ENCODE results near the gene WNT2B. TPM values are rescaled to one million over a fixed set of nuclear protein-coding genes. Genes with fewer than 3 reads are reported as not detected.
A peak's percentile ranks its signal among the peaks of the same experiment; 100 is the strongest.

Gene WNT2B
- total RNA-seq, 1 experiment from 2014 or later = 14.7 TPM

GRCh38 chr1:112488141-112488540, 20.6 kb upstream of the WNT2B start:
- no peak overlapping the region for H3K27ac ChIP-seq
- no peaks in the 10 kb centered on the region for H3K27me3 ChIP-seq (replicated peaks)
- H3K9me3 ChIP-seq (replicated peaks) = no peaks in the 10 kb centered on the region

DNA sequence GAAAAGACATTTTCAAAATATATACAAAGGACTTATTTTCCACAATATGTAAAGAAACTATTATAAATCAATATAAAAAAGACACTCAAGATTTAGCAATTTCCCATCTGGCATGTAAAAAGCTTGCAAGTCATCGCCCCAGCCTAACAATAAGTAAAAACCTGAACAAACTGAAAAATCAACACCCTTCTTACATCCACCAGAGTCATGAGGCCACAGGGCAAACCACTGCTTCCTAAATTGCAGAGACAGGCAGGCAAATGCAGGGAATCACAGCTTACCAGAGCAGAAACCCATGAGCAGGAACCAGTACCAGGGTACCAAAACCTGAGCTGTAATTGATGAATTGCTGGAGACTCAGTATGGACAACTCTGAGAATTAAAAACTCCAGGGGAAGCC, 16.7 kb upstream of the WNT2B start:
- Histone ChIP-seq H3K9me3 (replicated peaks) (no peaks in the 10 kb centered on the region), H3K4me1 (replicated peaks) (no peaks in the 10 kb centered on the region), H3K4me3 (no peak overlapping the region), H3K36me3 (no peaks in the 10 kb centered on the region), H3K27me3 (replicated peaks) (no peaks in the 10 kb centered on the region), H3K27ac (no peak overlapping the region)
- no peak for DNase-seq (ENCODE audit: low read depth in 1 of 2, low spot score in 2 of 2)

More at GRCh38 chr1:112488141-112488540, 20.6 kb upstream of the WNT2B start:
- no peaks in the 10 kb centered on the region for H3K36me3 ChIP-seq
- no peak for DNase-seq (ENCODE audit: low read depth in 1 of 2, low spot score in 2 of 2)
- no peak overlapping the region for H3K4me3 ChIP-seq
- no peaks in the 10 kb centered on the region for H3K4me1 ChIP-seq (replicated peaks)

- Histone ChIP-seq H3K27ac (no peak overlapping the region), H3K27me3 (replicated peaks) (no peaks in the 10 kb centered on the region), H3K4me3 (no peak overlapping the region), H3K4me1 (replicated peaks) (no peaks in the 10 kb centered on the region), H3K9me3 (replicated peaks) (no peaks in the 10 kb centered on the region), H3K36me3 (no peaks in the 10 kb centered on the region)
- no peak for DNase-seq (ENCODE audit: low read depth in 1 of 2, low spot score in 2 of 2)
Observed at GRCh38 chr1:112493351-112493750, 15.4 kb upstream of the WNT2B start.

DNA sequence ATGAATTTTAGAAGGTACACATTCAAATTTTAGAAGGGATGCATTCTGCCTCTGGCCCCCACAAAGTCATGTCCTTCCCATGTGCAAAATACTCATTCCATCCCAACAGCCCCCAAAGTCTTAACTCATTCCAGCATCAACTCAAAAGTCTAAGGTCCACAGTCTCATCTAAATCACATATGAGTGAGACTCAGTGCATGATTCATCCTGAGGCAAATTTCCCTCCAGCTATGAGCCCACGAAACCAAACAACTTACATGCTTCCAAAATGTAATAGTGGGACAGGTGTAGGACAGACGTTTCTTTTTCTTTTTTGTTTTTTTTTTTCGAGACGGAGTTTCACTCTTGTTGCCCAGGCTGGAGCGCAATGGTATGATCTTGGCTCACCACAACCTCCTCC, 12.5 kb upstream of the WNT2B start:
- no peak for DNase-seq (ENCODE audit: low read depth in 1 of 2, low spot score in 2 of 2)
- H3K27ac ChIP-seq = no peak overlapping the region
- H3K27me3 ChIP-seq (replicated peaks) = no peaks in the 10 kb centered on the region
- no peak overlapping the region for H3K4me3 ChIP-seq
- H3K9me3 ChIP-seq (replicated peaks) = no peaks in the 10 kb centered on the region
- peaks cover 2% of the 10 kb centered on the region for H3K4me1 ChIP-seq (replicated peaks)
- no peaks in the 10 kb centered on the region for H3K36me3 ChIP-seq

- Histone ChIP-seq H3K36me3 (no peaks in the 10 kb centered on the region), H3K27ac (peak overlapping the region; percentile 62), H3K4me3 (peak overlapping the region; percentile 39), H3K9me3 (replicated peaks) (no peaks in the 10 kb centered on the region), H3K27me3 (replicated peaks) (no peaks in the 10 kb centered on the region), H3K4me1 (replicated peaks) (peaks cover 57% of the 10 kb centered on the region)
- peak; percentile 83 for DNase-seq (ENCODE audit: low read depth in 1 of 2, low spot score in 2 of 2)
Observed at GRCh38 chr1:112501810-112502641, 6.7 kb upstream of the WNT2B start.

GRCh38 chr1:112502826-112503225, 5.9 kb upstream of the WNT2B start:
- Histone ChIP-seq H3K27me3 (replicated peaks) (no peaks in the 10 kb centered on the region), H3K9me3 (replicated peaks) (no peaks in the 10 kb centered on the region), H3K4me1 (replicated peaks) (peaks cover 60% of the 10 kb centered on the region), H3K4me3 (no peak overlapping the region), H3K36me3 (no peaks in the 10 kb centered on the region), H3K27ac (peak overlapping the region; percentile 62)
- DNase-seq (ENCODE audit: low read depth in 1 of 2, low spot score in 2 of 2) = peak; percentile 83 to 84

DNA sequence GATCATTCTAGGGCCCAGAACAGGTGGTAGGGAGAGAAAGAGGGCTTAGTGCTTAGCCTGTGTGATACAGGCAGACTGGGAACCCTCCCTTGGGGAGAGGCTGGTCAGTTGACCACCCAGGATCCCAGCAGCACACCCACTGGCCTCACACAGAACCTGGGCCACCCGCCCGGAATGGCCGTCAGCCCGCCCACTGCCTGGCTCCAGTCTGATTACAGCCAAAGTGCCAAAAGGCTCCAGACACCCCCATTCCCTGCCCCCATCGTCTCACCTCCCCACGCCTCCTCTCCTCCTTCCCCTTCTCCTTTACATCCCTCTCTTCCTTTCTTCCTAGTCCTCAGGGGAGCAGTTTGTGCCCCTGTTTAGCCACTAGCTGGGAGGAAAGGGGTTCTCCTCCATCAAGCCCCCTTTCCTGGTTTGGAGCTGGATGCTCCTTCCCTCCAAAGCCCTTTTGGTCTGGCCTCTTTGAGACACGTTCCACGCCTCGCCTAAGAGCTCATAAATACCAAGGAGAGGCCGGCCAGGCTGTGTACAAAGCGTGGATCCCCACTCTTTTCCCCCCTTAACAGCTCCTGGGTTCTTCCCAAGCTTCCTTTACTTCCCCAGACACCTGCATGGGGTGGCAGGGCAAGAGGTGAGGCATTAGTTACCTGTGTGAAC, 4.6 kb upstream of the WNT2B start:
- peak overlapping the region; percentile 65 for H3K27ac ChIP-seq
- no peaks in the 10 kb centered on the region for H3K27me3 ChIP-seq (replicated peaks)
- peak; percentile 82 to 92 for DNase-seq (ENCODE audit: low read depth in 1 of 2, low spot score in 2 of 2)
- no peak overlapping the region for H3K4me3 ChIP-seq
- 0 out of 2 replicates have a peak, but pooled peaks cover 3% of the 10 kb centered on the region for H3K36me3 ChIP-seq
- H3K4me1 ChIP-seq (replicated peaks) = peaks cover 73% of the 10 kb centered on the region
- H3K9me3 ChIP-seq (replicated peaks) = peaks cover 6% of the 10 kb centered on the region; the same call in 1 of the 2 replicates

GRCh38 chr1:112504661-112505399, 3.9 kb upstream of the WNT2B start:
- Histone ChIP-seq H3K27ac (peak overlapping the region; percentile 65), H3K36me3 (0 out of 2 replicates have a peak, but pooled peaks cover 3% of the 10 kb centered on the region), H3K4me1 (replicated peaks) (peaks cover 80% of the 10 kb centered on the region), H3K9me3 (replicated peaks) (peaks cover 6% of the 10 kb centered on the region; the same call in 1 of the 2 replicates), H3K27me3 (replicated peaks) (no peaks in the 10 kb centered on the region), H3K4me3 (no peak overlapping the region)
- peak in 1 of 2 experiments; percentile 60 for DNase-seq (ENCODE audit: low read depth in 1 of 2, low spot score in 2 of 2)

DNA sequence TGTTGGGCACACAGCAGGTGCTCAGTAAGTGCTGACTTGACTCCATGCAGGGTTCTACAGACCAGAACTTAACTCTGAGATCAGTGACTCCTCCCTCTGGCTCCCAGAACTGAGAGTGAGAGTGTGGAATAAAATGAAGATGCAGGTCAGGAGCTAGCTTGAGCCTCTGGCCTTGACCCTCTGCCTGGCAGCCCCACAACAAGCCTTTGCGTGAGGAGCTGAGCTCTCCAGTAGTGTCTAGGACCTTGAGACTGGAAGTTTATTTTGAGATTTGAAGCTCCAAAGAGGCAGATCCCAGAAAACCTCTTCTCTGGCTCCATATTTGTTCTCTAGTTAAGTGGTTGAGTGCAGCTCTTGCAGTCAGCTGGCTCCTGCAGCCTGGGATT, 3.4 kb upstream of the WNT2B start:
- peaks cover 6% of the 10 kb centered on the region; the same call in 1 of the 2 replicates for H3K9me3 ChIP-seq (replicated peaks)
- H3K27ac ChIP-seq = no peak overlapping the region
- H3K4me3 ChIP-seq = no peak overlapping the region
- DNase-seq (ENCODE audit: low read depth in 1 of 2, low spot score in 2 of 2) = no peak
- peaks cover 86% of the 10 kb centered on the region for H3K4me1 ChIP-seq (replicated peaks)
- no peaks in the 10 kb centered on the region for H3K27me3 ChIP-seq (replicated peaks)
- H3K36me3 ChIP-seq = 0 out of 2 replicates have a peak, but pooled peaks cover 3% of the 10 kb centered on the region

- Histone ChIP-seq H3K27me3 (replicated peaks) (no peaks in the 10 kb centered on the region), H3K9me3 (replicated peaks) (peaks cover 6% of the 10 kb centered on the region; the same call in 1 of the 2 replicates), H3K4me1 (replicated peaks) (peaks cover 86% of the 10 kb centered on the region), H3K4me3 (no peak overlapping the region), H3K36me3 (0 out of 2 replicates have a peak, but pooled peaks cover 3% of the 10 kb centered on the region), H3K27ac (no peak overlapping the region)
- no peak for DNase-seq (ENCODE audit: low read depth in 1 of 2, low spot score in 2 of 2)
Observed at GRCh38 chr1:112505878-112506277, 2.9 kb upstream of the WNT2B start.

GRCh38 chr1:112506306-112506705, 2.5 kb upstream of the WNT2B start:
- DNase-seq (ENCODE audit: low read depth in 1 of 2, low spot score in 2 of 2) = no peak
- peaks cover 86% of the 10 kb centered on the region for H3K4me1 ChIP-seq (replicated peaks)
- H3K27me3 ChIP-seq (replicated peaks) = no peaks in the 10 kb centered on the region
- peaks cover 6% of the 10 kb centered on the region; the same call in 1 of the 2 replicates for H3K9me3 ChIP-seq (replicated peaks)
- 0 out of 2 replicates have a peak, but pooled peaks cover 3% of the 10 kb centered on the region for H3K36me3 ChIP-seq
- H3K4me3 ChIP-seq = no peak overlapping the region
- H3K27ac ChIP-seq = no peak overlapping the region

DNA sequence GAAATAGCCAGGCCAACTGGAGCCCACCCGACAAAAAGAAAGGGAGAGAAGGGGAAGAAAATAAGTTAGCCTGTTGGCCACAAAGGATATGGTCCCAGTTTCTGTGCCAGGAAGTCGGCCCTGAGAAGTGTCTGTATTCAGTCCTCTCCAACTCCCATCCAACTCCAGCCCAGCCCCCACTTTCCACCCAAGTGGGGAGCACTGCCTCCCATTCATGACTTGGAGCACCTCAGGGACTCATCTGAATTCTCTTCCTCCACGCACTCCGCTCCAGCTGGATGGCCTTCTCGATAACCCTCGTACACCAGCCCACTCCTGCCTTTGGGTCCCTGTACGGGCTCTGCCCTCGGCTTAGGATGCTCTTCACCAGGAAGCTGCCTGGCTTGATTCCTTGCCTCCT, 2.0 kb upstream of the WNT2B start:
- Histone ChIP-seq H3K27ac (no peak overlapping the region), H3K27me3 (replicated peaks) (no peaks in the 10 kb centered on the region), H3K36me3 (0 out of 2 replicates have a peak, but pooled peaks cover 3% of the 10 kb centered on the region), H3K4me3 (no peak overlapping the region), H3K4me1 (replicated peaks) (peaks cover 86% of the 10 kb centered on the region), H3K9me3 (replicated peaks) (peaks cover 6% of the 10 kb centered on the region; the same call in 1 of the 2 replicates)
- DNase-seq (ENCODE audit: low read depth in 1 of 2, low spot score in 2 of 2) = no peak

- no peak overlapping the region for H3K27ac ChIP-seq
- H3K36me3 ChIP-seq = peaks cover 3% of the 10 kb centered on the region; the same call in 1 of the 2 replicates
- peaks cover 6% of the 10 kb centered on the region; the same call in 1 of the 2 replicates for H3K9me3 ChIP-seq (replicated peaks)
- DNase-seq (ENCODE audit: low read depth in 1 of 2, low spot score in 2 of 2) = no peak
- no peak overlapping the region for H3K4me3 ChIP-seq
- H3K4me1 ChIP-seq (replicated peaks) = peaks cover 86% of the 10 kb centered on the region
- no peaks in the 10 kb centered on the region for H3K27me3 ChIP-seq (replicated peaks)
Observed at GRCh38 chr1:112507336-112507735, 1.4 kb upstream of the WNT2B start.

Measured in SJSA1 (cell line).